ENCODE results near the gene VRTN. TPM values are rescaled to one million over a fixed set of nuclear protein-coding genes. Genes with fewer than 3 reads are reported as not detected.

VRTN gene
- total RNA-seq, 1 donor from 2014 or later = not detected

DNA sequence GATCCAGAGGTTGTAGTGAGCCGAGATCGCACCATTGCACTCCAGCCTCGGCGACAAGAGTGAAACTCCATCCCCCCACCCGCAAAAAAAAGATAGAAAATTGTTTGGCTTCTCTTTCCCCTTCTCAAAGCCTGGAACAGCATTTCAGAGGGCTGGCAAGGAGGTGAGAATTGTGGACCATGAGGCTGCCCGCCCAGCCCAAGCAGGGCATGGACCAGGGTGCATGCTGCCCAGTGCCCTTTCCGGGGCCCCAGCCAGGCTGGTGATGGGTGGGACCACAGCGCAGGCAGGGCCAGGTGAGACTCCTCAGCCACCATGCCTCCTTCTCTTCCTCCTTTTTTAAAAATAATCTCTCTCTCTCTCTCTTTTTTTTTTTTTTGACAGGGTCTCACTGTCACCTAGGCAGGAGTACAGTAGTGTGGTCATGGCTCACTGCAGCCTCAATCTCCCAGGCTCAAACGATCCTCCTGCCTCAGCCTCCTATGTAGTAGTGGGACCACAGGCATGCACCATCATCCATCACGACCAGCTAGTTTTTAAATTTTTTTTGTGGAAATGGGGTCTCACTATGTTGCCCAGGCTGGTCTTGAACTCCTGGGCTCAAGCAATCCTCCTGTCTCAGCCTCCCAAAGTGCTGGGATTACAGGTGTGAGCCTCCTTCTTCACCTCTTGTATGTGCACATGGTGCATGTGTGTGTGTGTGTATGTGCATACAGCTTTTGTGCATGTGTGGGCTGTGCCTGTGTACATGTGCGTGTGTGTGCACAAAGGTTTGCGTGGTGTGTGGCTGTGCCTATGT lies 55.5 kb downstream of the VRTN start:
- Histone ChIP-seq H3K27me3 (ENCODE audit: control insufficient read depth in 3 of 3, insufficient read depth in 3 of 3, low read length in 3 of 3) (peaks cover 6 to 27% (median 21%) of the 10 kb centered on the region in 3 donors), H3K27ac (ENCODE audit: low read depth, low read length) (no peak overlapping the region), H3K4me1 (ENCODE audit: control insufficient read depth in 3 of 3, insufficient read depth in 3 of 3, low read length in 3 of 3) (peaks cover 13 to 20% (median 14%) of the 10 kb centered on the region in 3 donors), H3K36me3 (ENCODE audit: control insufficient read depth in 3 of 3, insufficient read depth in 3 of 3, low read length in 3 of 3) (no peaks in the 10 kb centered on the region), H3K9ac (ENCODE audit: low read depth in 1 of 3, low read length in 3 of 3) (no peak overlapping the region), H3K9me3 (ENCODE audit: control insufficient read depth in 3 of 3, low read length in 3 of 3) (no peaks in the 10 kb centered on the region), H3K4me3 (ENCODE audit: low read length in 3 of 3) (no peak overlapping the region)

DNA sequence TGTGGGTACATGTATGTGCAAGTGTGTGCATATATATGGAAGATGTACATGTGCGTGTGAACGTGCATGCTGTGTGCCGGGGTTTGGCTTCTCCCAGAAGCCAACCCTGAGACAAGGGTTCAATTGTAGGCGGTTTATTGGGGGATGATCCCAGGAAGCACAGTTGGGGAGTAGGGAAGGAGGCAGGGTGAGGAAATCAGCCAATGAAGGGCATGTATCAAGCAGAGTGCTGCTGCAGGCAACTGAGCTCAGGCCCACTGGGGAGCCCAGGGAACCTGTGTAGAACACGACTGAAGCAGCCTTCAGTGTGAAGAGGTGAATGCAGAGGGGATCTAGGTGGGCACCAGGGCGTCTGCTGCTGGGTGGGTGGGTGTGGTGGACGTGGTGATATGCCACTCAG lies 56.2 kb downstream of the VRTN start:
- peaks cover 6 to 27% (median 23%) of the 10 kb centered on the region in 3 donors for H3K27me3 ChIP-seq (ENCODE audit: control insufficient read depth in 3 of 3, insufficient read depth in 3 of 3, low read length in 3 of 3)
- no peaks in the 10 kb centered on the region for H3K9me3 ChIP-seq (ENCODE audit: control insufficient read depth in 3 of 3, low read length in 3 of 3)
- no peak overlapping the region for H3K9ac ChIP-seq (ENCODE audit: low read depth in 1 of 3, low read length in 3 of 3)
- no peak overlapping the region for H3K27ac ChIP-seq (ENCODE audit: low read depth, low read length)
- H3K4me3 ChIP-seq (ENCODE audit: low read length in 3 of 3) = no peak overlapping the region
- peaks cover 13 to 20% (median 14%) of the 10 kb centered on the region in 3 donors for H3K4me1 ChIP-seq (ENCODE audit: control insufficient read depth in 3 of 3, insufficient read depth in 3 of 3, low read length in 3 of 3)
- H3K36me3 ChIP-seq (ENCODE audit: control insufficient read depth in 3 of 3, insufficient read depth in 3 of 3, low read length in 3 of 3) = no peaks in the 10 kb centered on the region

DNA sequence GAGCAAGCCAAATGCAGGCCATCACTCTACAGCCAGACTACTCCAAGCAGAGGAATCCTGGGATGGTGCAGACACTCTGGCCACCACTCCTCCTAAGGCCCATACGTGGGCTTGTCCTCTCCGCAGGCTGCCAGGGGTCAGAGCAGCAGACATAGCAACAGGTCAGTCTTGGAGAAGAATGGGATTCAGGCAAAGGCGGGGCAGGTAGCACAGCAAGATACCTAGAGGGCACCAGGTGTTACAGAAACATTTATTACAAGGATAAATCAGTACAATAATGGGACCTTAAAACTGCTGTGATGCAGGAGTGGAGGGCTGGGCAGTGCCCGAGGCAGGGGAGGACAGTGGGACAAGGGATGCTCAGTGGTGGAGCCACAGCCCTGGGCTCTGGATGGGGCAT lies 57.4 kb downstream of the VRTN start:
- Histone ChIP-seq H3K9ac (ENCODE audit: low read depth in 1 of 3, low read length in 3 of 3) (no peak overlapping the region), H3K4me3 (ENCODE audit: low read length in 3 of 3) (no peak overlapping the region), H3K36me3 (ENCODE audit: control insufficient read depth in 3 of 3, insufficient read depth in 3 of 3, low read length in 3 of 3) (no peaks in the 10 kb centered on the region), H3K9me3 (ENCODE audit: control insufficient read depth in 3 of 3, low read length in 3 of 3) (no peaks in the 10 kb centered on the region), H3K27me3 (ENCODE audit: control insufficient read depth in 3 of 3, insufficient read depth in 3 of 3, low read length in 3 of 3) (peaks cover 14 to 30% (median 30%) of the 10 kb centered on the region in 3 donors), H3K4me1 (ENCODE audit: control insufficient read depth in 3 of 3, insufficient read depth in 3 of 3, low read length in 3 of 3) (peaks cover 13 to 19% (median 14%) of the 10 kb centered on the region in 3 donors), H3K27ac (ENCODE audit: low read depth, low read length) (no peak overlapping the region)

DNA sequence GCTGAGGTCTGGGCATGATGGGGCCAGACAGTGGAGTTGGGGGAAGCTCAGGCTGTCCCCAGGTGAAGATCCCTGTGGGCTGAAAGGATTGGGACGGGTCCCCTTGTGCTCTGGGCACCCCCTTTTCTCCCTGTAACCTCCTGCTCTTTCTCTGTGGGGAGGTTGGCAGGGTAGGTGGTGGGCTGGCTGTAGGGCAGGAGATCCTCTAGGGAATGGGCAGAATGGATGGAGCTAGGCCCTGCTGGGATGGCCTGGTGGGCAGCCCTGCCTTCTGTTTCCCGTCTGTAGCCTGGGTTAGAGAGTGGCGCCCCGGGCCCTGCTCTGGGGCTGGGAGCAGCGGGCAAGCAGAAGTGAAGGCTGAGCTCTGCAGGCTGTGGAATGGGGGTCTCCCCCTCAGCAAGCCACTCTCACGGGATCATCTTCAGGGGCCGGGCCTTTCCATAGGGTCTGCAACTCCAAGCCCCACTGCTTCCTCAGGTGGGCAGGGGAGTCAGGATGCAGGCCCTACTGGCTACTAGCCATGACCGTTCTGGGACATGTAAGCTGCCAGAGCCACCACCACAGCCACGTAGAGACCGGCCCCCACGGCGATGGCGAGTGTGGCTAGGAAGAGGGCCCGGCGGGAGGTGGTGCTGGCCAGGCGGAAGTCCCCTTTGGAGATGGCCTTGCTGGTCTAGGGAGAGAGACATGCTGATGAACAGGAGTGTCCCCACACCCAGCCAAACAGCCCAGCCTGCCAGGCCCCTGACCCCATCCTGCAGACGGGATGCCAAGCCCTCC lies 58.9 kb downstream of the VRTN start:
- Histone ChIP-seq H3K9ac (ENCODE audit: low read depth in 1 of 3, low read length in 3 of 3) (no peak overlapping the region), H3K27ac (ENCODE audit: low read depth, low read length) (no peak overlapping the region), H3K36me3 (ENCODE audit: control insufficient read depth in 3 of 3, insufficient read depth in 3 of 3, low read length in 3 of 3) (no peaks in the 10 kb centered on the region), H3K27me3 (ENCODE audit: control insufficient read depth in 3 of 3, insufficient read depth in 3 of 3, low read length in 3 of 3) (peaks cover 15 to 37% (median 32%) of the 10 kb centered on the region in 3 donors), H3K4me1 (ENCODE audit: control insufficient read depth in 3 of 3, insufficient read depth in 3 of 3, low read length in 3 of 3) (peaks cover under 1 to 4% (median under 1%) of the 10 kb centered on the region in 3 donors), H3K4me3 (ENCODE audit: low read length in 3 of 3) (no peak overlapping the region), H3K9me3 (ENCODE audit: control insufficient read depth in 3 of 3, low read length in 3 of 3) (no peaks in the 10 kb centered on the region)

DNA sequence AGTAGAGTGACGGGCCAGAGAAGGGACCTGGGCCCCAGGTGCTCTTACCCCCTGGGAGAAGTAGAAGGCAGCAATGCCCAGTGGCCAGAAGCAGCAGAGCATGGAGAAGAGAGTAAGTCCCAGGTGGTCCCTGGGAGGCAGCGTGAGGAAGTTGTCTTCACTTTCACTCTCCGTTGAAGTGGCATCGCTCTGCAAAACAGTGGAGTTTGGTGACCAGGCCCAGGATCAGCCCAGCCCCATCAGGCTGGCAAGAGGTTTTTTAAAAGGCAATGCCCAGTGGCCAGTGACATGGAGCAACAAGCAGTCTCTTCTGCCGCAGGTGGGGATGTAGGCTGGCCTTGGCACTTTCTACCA lies 59.5 kb downstream of the VRTN start:
- Histone ChIP-seq H3K27me3 (ENCODE audit: control insufficient read depth in 3 of 3, insufficient read depth in 3 of 3, low read length in 3 of 3) (peaks cover 19 to 37% (median 36%) of the 10 kb centered on the region in 3 donors), H3K9ac (ENCODE audit: low read depth in 1 of 3, low read length in 3 of 3) (no peak overlapping the region)

DNA sequence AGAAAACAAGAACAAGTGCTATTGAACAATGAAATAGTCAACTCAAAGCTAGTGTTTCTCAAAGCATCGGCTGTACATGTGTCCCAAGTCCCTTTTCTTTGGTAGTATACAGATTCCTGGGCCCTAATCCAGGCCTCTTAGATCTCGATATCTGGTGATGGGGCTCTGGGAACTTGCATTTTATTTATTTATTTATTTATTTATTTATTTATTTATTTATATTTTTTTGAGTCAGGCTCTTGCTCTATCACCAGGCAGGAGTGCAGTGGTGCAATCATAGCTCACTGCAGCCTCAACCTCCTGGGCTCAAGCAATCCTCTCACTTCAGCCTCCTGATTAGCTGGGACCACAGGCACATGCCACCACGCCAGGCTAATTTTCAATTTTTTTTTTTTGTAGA lies 60.6 kb downstream of the VRTN start:
- Histone ChIP-seq H3K4me1 (ENCODE audit: control insufficient read depth in 3 of 3, insufficient read depth in 3 of 3, low read length in 3 of 3) (no peaks in the 10 kb centered on the region), H3K36me3 (ENCODE audit: control insufficient read depth in 3 of 3, insufficient read depth in 3 of 3, low read length in 3 of 3) (no peaks in the 10 kb centered on the region), H3K27ac (ENCODE audit: low read depth, low read length) (no peak overlapping the region), H3K9me3 (ENCODE audit: control insufficient read depth in 3 of 3, low read length in 3 of 3) (no peaks in the 10 kb centered on the region), H3K27me3 (ENCODE audit: control insufficient read depth in 3 of 3, insufficient read depth in 3 of 3, low read length in 3 of 3) (peaks cover 19 to 37% (median 37%) of the 10 kb centered on the region in 3 donors), H3K9ac (ENCODE audit: low read depth in 1 of 3, low read length in 3 of 3) (no peak overlapping the region), H3K4me3 (ENCODE audit: low read length in 3 of 3) (no peak overlapping the region)

More for the DNA sequence above, 59.5 kb downstream of the VRTN start:
- Histone ChIP-seq H3K4me3 (ENCODE audit: low read length in 3 of 3) (no peak overlapping the region), H3K36me3 (ENCODE audit: control insufficient read depth in 3 of 3, insufficient read depth in 3 of 3, low read length in 3 of 3) (no peaks in the 10 kb centered on the region), H3K4me1 (ENCODE audit: control insufficient read depth in 3 of 3, insufficient read depth in 3 of 3, low read length in 3 of 3) (no peaks in the 10 kb centered on the region), H3K27ac (ENCODE audit: low read depth, low read length) (no peak overlapping the region), H3K9me3 (ENCODE audit: control insufficient read depth in 3 of 3, low read length in 3 of 3) (no peaks in the 10 kb centered on the region)

DNA sequence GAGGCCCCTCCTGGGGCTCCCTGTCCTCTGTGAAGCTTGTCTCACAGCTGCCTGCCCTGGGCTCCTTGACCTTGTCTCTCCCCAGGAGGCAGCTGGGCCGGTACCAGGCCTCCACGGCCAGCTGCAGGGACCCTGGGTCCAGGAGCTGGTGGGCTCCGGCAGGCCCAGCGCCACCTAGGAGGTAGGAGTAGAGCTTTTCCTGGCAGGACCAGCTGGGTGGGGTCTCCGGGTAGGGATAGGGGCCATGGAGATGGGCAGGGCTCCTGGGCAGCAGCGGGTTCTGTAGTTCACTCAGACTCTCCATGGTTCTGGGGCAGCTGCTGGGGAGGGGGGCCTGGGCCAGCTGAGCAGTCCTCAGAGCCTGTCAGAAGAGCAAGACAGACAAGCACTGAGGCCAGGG lies 61.2 kb downstream of the VRTN start:
- Histone ChIP-seq H3K4me1 (ENCODE audit: control insufficient read depth in 3 of 3, insufficient read depth in 3 of 3, low read length in 3 of 3) (no peaks in the 10 kb centered on the region), H3K27ac (ENCODE audit: low read depth, low read length) (no peak overlapping the region), H3K27me3 (ENCODE audit: control insufficient read depth in 3 of 3, insufficient read depth in 3 of 3, low read length in 3 of 3) (peaks cover 15 to 40% (median 32%) of the 10 kb centered on the region in 3 donors), H3K36me3 (ENCODE audit: control insufficient read depth in 3 of 3, insufficient read depth in 3 of 3, low read length in 3 of 3) (no peaks in the 10 kb centered on the region), H3K4me3 (ENCODE audit: low read length in 3 of 3) (no peak overlapping the region), H3K9ac (ENCODE audit: low read depth in 1 of 3, low read length in 3 of 3) (no peak overlapping the region), H3K9me3 (ENCODE audit: control insufficient read depth in 3 of 3, low read length in 3 of 3) (no peaks in the 10 kb centered on the region)

Other genes starting within 250 kb of the VRTN start
- not detected for gene VSX2, start 109.0 kb upstream of the VRTN start, total RNA-seq
- 28.7 TPM for gene ABCD4, start 45.5 kb upstream of the VRTN start, total RNA-seq
- gene SYNDIG1L, start 77.7 kb downstream of the VRTN start, total RNA-seq = under 0.01 TPM
- 104 TPM for gene NPC2, start 144.8 kb downstream of the VRTN start, total RNA-seq
- gene ISCA2, start 145.3 kb downstream of the VRTN start, total RNA-seq = 19.8 TPM